ENCODE results near the gene TP53. TPM values are rescaled to one million over a fixed set of nuclear protein-coding genes. Genes with fewer than 3 reads are reported as not detected.

The TP53 gene
- total and polyA plus RNA-seq, 9 of the 15 experiments (the other 6 are each of a cell fraction or from before 2014, with no cell fraction given) = 2.8 to 14.0 (median 7.1) TPM

DNA sequence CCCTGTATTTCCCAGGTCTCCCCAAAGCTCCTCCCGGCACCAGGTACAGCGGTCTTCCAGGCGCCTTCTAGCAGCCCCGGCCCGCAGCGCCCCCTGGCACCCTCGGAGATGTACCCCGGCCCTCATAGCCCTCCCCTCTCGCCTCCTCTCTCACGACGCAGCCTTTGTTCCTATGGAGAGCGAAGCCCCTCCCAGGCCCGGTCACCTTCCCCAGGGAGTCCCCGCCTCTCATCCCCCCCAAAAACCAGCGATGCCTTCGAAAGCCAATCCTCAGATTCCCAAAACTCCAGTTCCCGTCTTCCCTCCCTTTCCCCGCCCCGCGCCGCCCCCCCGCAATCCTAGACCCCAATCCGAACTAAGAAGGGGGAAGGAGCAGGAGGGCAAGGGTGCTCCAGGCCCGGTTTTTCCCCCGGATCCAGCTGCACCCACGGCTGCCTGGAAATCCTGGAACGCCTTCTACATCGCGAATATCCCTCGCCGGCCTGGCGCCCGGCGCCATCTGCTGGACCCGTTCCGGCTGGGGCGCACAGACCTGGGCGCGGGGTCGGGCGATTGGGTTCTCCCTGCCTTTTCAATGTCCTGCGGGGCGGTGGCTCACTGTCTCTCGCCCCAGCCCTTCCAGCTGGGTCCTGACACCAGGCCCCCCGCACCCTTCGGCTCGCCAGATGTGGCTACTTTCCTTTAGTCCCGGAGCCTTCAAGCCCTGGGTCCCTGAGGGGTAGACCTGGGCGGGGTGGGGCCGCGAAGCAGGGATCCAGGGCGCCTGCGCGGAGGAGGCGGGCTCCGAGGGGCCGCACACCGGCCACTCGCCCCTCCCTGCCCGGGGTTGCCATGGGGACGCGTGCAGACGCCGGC is 29.8 kb upstream of the TP53 start, which contains the start of gene DNAH2 (continued):
- no peak for TF ChIP-seq CEBPG (CRISPR knock-in tag; IDR thresholded peaks at IDR 0.05)
- no peak for TF ChIP-seq CEBPG (tag; conservative IDR thresholded peaks at IDR 0.05 in 1 of 2, IDR thresholded peaks at IDR 0.05 in 1 of 2)
- 0 out of 2 replicates have a peak, but pooled peaks have one; percentile 16 for TF ChIP-seq GABPB1 (CRISPR knock-in tag; IDR thresholded peaks at IDR 0.05)
- TF ChIP-seq ZNF707 (CRISPR knock-in tag; conservative IDR thresholded peaks at IDR 0.05) = no peak
- no peak for TF ChIP-seq MAFK (IDR thresholded peaks at IDR 0.05; ENCODE audit: low read length)
- peak; percentile 60; the same call in 1 of the 2 replicates for TF ChIP-seq SP1 (CRISPR knock-in tag; IDR thresholded peaks at IDR 0.05)

DNA sequence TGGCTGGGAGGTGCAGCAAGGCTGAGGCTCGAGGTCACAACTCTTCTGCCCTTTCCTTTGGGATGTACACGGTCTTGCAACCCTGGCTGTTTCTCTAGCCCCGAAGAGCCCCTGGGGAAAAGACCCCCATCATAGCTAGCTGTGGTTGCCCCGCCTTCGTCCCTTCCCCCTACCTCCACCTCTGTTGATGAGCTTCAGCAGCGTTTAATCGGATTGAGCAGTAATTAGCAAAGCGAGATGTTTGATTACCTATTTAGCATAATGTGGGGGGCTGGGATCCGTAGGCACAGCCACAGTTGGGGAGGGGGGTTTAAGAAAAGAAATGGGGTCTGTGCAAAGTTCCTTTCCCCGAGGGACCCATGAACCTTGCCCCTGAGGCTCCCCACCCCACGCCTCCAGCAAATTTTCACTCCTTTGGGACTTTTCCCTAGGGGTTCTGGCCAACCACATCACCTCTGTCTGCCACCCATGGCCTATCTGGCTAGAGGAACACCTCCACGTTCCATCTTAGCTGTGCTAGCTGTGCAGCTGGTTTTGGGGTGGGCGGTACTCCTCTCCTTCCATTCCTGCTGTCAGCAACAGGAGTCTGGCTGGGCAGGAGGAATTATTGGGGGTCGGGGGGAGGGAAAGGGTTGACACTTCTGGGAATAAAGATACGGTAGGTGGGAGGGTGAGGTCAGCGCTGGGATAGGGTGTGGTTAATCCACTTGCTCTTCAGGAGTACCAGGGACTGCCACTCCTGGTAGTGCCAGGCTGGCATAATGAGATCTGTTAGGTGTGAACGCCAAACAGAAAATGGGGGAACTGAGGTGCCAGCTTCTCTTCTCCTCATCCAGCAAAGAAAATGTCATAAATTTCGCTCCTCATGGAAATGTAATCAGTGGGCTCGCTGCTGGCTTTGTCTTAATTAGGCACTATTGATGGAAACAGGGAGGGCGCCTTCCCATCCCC is 28.9 kb upstream of the TP53 start:
- peak overlapping the region; percentile 72 for H3K4me2 ChIP-seq (ENCODE audit: insufficient read depth, low read length)
- H3K36me3 ChIP-seq (ENCODE audit: control insufficient read depth, insufficient read depth, low read length) = no peaks in the 10 kb centered on the region
- H3K9me1 ChIP-seq (ENCODE audit: control insufficient read depth, insufficient read depth, low read length) = no peaks in the 10 kb centered on the region
- intact Hi-C loops (cut with micrococcal nuclease) = loop anchor here (2.0 kb wide), 1 partner anchor 27 kb away; the partner anchor contains the start of gene WRAP53
- in situ Hi-C loops (cut with MboI) = no loop called here
- H2AFZ ChIP-seq (ENCODE audit: low read depth, low read length) = peak overlapping the region; percentile 92; the same call in 1 of the 2 replicates
- H4K20me1 ChIP-seq (replicated peaks; ENCODE audit: control insufficient read depth, insufficient read depth, low read length) = no peaks in the 10 kb centered on the region
- H3K4me3 ChIP-seq = peak overlapping the region; percentile 45
- peaks cover 15 to 63% of the 10 kb centered on the region in 2 experiments; a peak in 4 of 5 replicates for H3K27me3 ChIP-seq (ENCODE audit: control insufficient read depth in 2 of 2, insufficient read depth in 2 of 2, low read length in 2 of 2)
- BruUV-seq (replicated peaks) = no TSS peak
- no peak overlapping the region for H3K27ac ChIP-seq (ENCODE audit: extremely low read depth, low read depth, low read length)
- TF ChIP-seq TFAM (CRISPR knock-in tag; conservative IDR thresholded peaks at IDR 0.05) (no peak), ZNF23 (CRISPR knock-in tag; IDR thresholded peaks at IDR 0.05) (no peak), BCOR (IDR thresholded peaks at IDR 0.05) (no peak), KLF6 (CRISPR knock-in tag; IDR thresholded peaks at IDR 0.05; ENCODE audit: borderline replicate concordance) (no peak), CBX8 (IDR thresholded peaks at IDR 0.05; ENCODE audit: borderline replicate concordance, extremely low read depth, low read depth, low read length, poor library complexity, severe bottlenecking) (no peak), MAFK (IDR thresholded peaks at IDR 0.05; ENCODE audit: low read length) (no peak), PURB (CRISPR knock-in tag; IDR thresholded peaks at IDR 0.05; ENCODE audit: low read depth) (no peak), ZNF311 (CRISPR knock-in tag; IDR thresholded peaks at IDR 0.05) (no peak), SETDB1 (IDR thresholded peaks at IDR 0.05; ENCODE audit: low read length) (no peak), HLTF (IDR thresholded peaks at IDR 0.05) (no peak), GTF2A2 (tag; IDR thresholded peaks at IDR 0.05) (no peak), HDAC8 (tag; IDR thresholded peaks at IDR 0.05) (no peak)
- TF ChIP-seq, protein P1, sequence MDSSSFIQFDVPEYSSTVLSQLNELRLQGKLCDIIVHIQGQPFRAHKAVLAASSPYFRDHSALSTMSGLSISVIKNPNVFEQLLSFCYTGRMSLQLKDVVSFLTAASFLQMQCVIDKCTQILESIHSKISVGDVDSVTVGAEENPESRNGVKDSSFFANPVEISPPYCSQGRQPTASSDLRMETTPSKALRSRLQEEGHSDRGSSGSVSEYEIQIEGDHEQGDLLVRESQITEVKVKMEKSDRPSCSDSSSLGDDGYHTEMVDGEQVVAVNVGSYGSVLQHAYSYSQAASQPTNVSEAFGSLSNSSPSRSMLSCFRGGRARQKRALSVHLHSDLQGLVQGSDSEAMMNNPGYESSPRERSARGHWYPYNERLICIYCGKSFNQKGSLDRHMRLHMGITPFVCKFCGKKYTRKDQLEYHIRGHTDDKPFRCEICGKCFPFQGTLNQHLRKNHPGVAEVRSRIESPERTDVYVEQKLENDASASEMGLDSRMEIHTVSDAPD (CRISPR knock-in tag; IDR thresholded peaks at IDR 0.05) = no peak
- DNase-seq (ENCODE audit: extremely low read depth in 1 of 4, low spot score in 3 of 4) (no peak), ATAC-seq (no peak), FAIRE-seq (no peak)
- H3K9me3 ChIP-seq (replicated peaks; ENCODE audit: control insufficient read depth, insufficient read depth, low read depth, low read length) = no peaks in the 10 kb centered on the region
- ChIA-PET CTCF (ENCODE audit: low intra/inter-chr PET ratio) (interaction anchor here (1.1 to 1.4 kb wide), 2 partner anchors 84 to 201 kb away, joined by 4 to 5 read pairs; no protein-coding TSS in a partner anchor), POLR2A (interaction anchor here (3.5 kb wide), 1 partner anchor 29 kb away, joined by 12 read pairs; the partner anchor contains the start of gene TP53)
- H3K9ac ChIP-seq (ENCODE audit: insufficient read depth in 1 of 2, low read depth in 2 of 2, low read length in 2 of 2) = peak overlapping the region in 1 of 2 experiments; percentile 38; a peak in 1 of 4 replicates
- peaks cover 6 to 18% of the 10 kb centered on the region in 2 experiments; a peak in 3 of 5 replicates for H3K4me1 ChIP-seq (replicated peaks in 1 of 2; ENCODE audit: control insufficient read depth in 2 of 2, insufficient read depth in 2 of 2, low read length in 2 of 2)
- no peaks in the 10 kb centered on the region for H3K79me2 ChIP-seq (ENCODE audit: control insufficient read depth, insufficient read depth, low read length)
- WGBS (ENCODE audit: insufficient coverage, low coverage, missing lambda C conversion rate) = 8% methylated on average over 15 of the region's 20 CpGs
